Fibroblast of skin of right biceps (primary cell): ENCODE data around the gene VWA7.

Source experiments
- DNase-seq: peaks from one replicate; pipeline ENCODE4 v3.0.0-alpha.2; 2013

The VWA7 gene

DNA sequence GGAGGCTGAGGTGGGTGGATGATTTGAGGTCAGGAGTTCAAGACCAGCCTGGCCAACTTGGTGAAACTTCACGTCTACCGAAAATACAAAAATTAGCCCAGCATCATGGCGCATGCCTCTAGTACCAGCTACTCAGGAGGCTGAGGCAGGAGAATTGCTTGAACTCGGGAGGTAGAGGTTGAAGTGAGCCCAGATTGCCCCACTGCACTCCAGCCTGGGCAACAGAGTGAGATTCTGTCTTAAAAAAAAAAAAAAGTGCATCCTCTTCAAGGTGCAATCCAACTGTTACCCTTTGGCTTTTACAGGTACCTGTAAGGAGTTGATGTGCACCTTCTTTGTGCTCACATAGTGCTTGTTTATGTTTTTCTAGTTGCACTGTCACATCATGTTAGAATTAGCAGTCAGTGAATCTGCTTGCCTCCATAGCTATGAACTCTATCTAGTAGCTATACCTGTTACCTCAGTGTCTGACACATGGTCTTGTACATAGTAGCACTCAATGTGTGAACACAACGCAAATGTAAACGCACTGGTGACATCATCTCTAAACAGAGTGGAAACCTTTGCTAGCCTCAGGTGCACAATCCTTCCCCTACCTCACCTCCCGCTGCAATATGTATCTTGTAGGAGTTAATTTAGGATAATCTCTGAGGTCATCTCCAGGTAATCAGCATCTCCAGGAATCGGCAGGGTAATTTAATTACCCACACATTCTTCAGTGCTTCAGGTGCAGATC, 27.7 kb downstream of the VWA7 start:
- DNase-seq = no peak

DNA sequence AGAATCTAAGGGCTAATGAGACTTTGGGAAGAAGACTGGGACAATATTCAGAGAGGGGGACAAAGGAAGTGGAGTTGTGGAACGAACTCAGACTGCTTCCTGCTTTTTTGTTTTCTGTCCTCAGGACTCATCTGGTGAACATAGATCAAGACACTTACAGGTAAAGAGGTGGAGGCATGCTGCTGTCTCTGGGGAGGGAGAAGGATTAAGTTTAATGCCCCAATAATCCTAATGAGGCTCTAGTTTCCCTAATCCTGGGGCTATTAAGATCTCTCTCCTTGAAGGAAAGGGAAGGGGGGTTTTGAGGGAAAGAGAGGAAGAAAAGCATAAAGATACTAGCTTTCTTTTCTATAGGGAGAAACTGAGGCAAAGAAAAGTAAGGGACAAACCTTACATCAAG, 32.7 kb downstream of the VWA7 start:
- DNase-seq = no peak

DNA sequence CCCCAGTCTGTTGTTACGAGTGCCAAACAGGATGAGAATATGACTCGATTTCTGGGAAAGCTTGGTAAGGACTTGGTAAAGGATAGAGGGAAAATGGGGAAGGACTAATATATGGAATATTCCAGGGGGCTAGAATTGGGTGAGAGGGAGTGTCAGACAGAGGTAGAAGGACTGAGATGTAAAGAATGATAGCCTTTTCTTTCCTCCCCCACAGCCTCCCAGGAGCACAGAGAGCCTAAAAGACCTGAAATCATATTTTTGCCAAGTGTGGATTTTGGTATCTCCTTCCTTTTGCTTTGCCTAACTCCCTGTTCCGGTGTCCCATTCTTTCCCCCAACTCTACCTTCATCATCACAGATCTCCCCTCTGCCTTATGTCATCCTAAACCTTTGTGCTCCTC, 34.2 kb downstream of the VWA7 start:
- DNase-seq = no peak

DNA sequence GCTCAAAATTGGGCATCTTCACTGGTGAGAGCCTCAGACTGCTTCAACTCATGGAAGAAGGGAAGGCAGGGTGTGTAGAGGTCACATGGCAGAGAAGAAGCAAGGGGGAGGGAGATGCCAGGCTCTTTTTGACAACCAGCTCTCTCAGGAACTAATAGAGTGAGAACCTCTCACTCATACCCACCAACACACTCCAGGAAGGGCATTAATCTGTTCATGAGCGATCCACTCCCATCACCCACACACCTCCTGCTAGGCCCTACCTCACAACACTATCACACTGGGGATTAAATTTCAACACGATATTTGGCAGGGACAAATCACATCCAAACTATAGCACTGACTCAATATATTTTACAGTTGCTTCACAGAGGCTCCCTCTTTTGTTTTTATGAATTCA, 35.3 kb downstream of the VWA7 start:
- DNase-seq = no peak

DNA sequence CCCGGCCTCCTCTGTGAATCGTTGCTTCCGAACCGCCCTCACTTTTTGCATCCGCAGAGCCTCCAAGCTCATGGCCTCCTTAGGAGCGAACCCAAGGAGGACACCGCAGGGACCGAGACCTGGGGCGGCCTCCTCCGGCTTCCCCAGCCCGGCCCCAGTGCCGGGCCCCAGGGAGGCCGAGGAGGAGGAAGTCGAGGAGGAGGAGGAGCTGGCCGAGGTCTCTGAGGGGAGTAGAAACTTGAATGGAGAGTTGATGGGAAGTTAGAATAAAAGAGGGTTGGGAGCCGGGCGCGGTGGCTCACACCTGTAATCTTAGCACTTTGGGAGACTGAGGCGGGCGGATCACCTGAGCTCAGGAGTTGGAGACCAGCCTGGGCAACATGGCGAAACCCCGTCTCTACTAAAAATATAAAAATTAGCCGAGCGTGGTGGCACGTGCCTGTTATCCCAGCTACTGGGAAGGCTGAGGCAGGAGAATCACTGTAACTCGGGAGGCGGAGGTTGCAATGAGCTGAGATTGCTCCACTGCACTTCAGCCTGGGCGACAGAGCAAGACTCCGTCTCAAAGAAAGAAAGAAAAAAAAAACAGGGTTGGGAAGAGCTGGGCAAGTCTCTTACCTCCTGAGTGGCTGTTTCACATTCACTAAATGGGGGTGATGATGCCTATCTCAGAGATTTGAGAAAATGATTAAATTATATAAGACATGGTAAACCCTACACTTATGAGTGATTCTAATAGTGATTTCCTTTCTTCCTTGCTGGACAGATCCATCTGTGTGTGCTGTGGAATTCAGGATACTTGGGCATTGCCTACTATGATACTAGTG, 36.5 kb downstream of the VWA7 start:
- DNase-seq = no peak

DNA sequence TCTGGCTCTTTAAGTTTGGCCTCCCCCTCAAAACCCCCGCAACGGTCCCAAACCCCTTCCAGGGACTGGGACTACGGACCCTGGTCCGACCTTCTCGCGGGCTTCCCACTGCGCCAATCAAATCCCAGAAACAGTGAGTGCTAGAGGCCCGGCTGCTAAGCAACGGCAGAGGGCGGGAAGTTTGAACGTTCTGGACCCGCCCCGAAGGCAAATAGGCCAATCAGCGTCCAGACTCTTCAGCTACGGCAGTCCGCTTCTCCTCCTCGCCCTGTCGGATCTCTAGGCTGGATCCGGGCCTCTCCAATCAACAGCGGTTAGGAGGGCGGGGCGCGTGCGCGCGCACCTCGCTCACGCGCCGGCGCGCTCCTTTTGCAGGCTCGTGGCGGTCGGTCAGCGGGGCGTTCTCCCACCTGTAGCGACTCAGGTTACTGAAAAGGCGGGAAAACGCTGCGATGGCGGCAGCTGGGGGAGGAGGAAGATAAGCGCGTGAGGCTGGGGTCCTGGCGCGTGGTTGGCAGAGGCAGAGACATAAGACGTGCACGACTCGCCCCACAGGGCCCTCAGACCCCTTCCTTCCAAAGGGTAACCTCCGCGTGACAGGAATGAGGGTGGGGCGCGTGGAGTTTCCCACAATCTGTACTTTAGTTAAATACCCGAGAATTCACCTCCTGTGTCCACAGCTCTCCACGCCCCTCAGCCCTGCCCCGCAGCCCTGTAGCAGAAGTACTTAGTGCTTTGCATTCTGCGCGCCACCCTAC, 37.3 kb downstream of the VWA7 start, which contains the start of gene MSH5:
Gene MSH5, plus strand, starts transcription at position 367 of the 758 bp plus-strand sequence. CDS start 462 bp downstream, outside the sequence.
- DNase-seq = peak; percentile 100

DNA sequence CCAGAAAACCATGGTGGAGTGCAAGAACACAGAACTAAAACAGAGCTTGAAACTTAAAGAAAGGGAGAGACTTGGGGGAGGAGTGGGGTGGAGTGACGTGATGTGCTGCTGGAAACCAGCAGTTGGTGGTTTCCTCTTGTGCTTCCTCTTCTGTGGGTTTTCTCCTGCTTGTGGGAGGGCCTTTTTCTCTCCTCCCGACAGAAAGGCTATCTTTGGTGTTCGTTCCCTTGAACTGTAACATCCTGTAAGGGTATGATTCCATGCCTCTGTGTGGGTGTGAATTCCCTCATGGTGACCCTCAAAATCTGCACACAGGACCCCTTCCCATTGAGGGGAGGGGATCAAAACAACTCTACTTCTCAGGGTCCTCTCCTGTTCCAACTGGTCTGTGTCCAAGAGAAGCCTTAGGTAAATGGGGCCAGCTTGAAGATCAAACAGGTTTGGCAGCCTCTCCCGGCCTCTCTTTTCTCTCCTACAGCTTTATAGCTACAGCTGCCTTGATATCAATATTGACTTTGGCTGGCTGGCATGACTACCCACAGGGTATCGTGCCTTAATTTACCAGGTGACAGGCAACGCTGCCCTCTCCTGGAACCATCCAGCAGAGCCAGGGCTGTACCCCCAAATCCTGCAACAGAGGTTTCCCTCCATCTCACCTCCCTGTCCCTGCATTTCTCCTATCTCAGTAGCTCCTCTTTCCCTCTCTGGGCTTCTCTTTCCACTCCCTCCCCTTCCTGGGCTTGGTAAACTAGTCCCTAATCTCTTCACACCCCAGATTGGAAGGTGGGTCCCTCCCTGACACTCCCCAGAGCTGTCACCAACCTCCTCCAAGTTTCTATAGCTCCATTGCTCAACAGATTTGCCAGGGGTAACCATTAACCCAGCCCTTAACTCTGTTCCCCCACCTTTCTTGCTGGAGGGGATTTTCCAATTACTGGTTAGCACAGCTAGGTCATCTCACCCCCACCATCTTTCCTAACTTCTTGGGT, 38.8 kb downstream of the VWA7 start:
- peak; percentile 86 for DNase-seq

DNA sequence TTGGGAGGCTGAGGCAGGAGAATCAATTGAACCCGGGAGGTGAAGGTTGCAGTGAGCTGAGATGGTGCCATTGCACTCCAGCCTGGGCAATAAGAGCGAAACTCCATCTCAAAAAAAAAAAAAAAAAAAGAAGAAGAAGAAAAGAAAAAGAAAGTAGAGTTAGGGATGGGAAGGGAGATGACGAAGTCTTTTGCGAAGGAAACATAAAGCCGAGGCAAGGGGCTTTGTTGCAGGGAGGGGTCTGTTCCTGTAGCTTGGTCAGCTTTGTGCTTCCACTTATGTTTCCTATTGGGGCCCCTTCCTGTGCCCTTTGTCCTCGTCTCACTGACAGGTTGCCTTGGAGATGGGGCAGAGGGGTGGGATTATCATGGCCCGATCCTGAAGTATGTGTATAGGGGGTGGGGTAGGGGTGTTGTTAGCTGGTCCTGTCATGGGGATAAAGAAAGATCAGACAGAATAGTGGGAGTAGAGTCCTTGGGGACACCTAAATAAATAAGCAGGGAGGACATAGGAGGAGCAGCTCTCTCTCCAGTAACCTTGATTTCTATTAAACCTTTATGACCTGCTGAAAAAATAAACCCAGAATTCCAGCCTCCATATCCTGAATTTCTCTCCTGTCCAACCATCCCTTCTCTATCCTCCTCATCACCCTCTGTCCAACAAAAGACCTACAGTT, 39.7 kb downstream of the VWA7 start:
- no peak for DNase-seq

DNA sequence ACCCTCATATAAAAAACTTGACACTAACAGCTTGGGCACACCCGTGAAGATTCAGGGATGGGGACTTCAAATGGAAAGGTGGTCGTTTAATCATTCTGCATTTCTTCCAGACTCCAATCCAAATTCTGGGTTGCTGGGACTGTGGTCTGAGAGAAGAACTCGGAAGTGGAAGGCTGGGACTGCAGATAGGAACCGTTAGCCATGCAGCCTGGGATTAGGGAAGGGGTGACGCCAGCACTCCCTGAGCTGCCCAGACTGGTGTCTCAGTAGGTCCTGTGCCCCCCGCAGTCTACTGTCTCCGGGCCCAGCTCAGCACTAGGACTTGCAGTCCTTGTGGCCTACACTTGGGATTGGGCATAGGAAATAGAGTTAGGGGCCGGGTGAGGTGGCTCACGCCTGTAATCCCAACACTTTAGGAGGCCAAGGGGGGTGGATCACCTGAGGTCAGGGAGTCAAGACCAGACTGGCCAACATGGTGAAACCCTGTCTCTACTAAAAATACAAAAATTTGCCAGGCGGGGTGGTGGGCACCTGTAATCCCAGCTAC, 40.3 kb downstream of the VWA7 start:
- no peak for DNase-seq

DNA sequence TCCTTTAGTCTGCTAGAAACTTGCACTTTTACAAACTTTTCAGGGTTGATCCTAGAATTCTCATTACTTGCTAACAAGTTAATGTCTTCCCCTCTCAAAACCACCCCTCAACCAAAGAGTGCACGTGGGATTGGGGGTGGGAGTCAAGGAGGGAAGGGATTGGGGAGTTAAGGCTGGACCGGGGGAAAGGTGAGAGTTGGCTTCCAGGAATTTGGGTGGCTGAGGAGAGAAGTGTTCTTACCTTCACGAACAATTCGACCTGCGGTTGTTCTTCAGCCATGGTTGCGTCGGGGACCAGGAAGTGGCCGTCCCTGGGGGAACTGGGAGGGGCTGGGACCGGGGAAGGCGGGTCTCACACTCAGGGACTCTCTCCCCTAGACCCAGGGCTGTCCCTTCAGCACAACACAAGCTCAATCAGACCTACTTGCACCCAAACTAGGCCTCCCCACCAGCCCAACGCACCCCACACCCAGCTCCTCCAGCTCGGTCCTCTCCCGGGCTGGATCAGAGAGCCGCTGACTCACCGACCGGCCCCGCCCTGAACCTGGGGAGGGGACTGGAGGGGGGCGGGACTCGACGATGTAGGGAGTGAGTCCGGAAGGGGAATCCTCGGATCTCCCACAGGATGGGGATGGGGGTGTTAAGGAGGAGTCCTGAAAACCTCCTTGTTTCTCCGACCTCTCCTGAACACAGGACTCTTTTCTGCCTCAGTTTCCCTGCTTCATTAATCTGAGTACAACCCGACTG, 40.9 kb downstream of the VWA7 start, which contains the start of gene CLIC1:
Gene CLIC1, minus strand, starts transcription at position 510 of the 747 bp plus-strand sequence. Its CDS starts 230 bp downstream, at position 280.
- DNase-seq = peak; percentile 90

DNA sequence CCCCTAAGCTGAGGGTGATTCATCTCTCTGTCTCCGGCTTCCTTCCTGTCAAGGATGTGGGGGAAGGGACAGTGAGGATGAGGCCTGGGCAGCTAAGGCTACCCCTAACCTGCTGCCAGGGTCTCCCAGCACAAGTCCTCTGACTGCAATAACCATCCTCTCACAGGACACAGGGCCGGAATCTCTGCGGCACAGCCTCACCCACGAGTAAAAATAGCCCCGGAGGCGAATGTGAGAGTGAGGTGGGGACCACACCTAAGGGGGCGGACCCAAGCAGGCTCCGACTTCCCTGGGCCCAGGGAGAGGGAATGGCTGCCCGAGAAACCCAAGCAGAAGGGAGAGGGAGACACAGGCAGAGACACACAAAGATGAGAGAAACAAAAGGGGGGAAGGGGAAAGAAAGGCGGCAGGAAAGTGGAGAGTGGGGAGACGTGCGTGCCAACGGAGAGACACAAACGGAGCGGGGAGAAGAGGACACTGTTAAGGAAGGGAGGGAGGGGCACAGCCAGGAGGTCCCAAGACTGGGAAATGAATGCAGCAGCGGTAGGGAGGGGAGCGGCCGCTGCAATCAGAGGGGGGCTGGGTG, 42.2 kb downstream of the VWA7 start:
- DNase-seq = peak; percentile 88

DNA sequence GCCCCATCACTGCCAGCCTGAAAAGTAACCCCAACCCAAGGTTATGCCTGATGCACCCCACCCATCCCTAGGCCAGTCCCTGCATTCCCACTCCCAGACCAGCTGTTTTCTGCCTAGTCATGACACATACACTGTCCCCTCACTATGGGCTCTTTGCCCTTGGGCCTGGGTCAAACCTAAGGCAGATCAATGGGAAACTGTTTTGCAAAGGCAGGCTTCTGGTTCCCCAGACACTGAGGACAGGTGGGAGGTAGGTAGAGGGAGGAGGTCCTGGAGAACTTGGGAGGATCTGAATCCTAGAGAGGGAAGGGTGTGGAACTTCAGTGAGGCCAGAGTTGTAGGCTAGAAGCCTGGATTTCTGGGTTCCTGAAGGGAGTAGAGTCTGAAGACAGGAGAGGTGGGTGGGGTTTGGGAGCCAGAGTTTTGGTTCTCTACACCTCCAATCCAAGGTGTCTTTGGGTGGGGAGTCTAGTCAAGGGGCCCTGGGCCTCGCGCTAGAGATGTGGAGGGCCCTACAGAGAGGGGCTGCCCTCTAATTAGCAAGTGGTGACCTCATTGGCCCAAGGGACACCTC, 42.8 kb downstream of the VWA7 start:
- DNase-seq = no peak

DNA sequence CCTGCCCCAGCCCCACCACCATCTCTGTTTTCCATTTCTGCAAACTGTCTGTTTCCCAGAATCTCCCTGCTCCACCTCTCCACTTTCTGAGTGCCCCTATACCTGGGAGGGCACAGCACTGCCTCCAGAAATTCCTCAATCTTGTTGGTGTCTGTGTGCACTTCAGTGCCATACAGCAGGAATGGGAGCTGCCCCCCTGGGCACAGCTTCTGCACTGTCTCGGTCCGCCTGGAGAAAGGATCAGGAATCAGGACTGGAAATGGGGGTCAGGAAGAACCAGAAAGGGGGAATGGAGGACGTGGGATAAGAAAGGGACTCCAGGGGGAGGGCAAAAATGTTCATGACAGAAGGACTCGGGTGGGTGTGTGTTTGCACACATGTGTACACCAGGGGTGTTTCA, 43.4 kb downstream of the VWA7 start:
- DNase-seq = no peak

DNA sequence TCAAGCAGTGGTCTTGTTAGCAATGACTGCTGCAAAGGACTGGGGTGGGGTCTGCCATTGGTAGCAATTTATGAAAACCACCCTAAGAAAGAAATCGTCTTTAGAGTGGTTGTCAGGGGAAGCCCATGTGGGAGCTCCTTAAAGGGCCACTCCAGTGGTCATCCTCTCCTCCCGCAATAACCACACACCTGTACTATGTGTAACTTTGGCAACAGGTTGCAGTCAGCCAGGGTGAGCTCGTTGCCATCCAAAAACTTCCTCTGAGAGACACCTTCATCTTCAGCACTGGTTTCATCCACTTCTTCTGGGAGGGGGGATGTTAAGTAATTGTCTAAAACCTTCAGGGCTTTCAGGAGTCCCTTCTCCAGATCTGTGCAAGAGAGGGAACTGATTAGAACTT, 45.1 kb downstream of the VWA7 start:
- DNase-seq = no peak

DNA sequence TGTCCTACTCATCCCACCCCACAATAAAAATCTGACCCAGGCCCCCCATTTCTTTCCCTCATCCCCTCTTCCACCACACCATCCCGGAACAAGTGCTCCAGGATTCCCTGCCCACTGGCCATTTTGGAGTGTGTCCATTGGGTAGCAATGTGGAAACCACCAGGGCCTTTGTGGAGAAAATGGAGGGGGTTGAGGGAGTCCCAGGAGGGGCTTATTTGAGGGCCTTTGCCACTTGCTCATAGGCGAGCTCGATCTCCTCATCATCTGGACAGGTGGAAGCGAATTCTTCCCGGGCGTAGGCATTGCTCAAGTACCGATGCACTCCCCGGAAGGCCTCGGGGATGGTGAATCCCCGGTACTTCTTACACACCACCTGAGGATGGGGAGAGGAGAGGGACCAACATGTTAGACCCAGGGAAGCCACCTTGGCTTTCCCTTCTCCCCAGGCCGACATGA, 46.5 kb downstream of the VWA7 start:
- DNase-seq = no peak

DNA sequence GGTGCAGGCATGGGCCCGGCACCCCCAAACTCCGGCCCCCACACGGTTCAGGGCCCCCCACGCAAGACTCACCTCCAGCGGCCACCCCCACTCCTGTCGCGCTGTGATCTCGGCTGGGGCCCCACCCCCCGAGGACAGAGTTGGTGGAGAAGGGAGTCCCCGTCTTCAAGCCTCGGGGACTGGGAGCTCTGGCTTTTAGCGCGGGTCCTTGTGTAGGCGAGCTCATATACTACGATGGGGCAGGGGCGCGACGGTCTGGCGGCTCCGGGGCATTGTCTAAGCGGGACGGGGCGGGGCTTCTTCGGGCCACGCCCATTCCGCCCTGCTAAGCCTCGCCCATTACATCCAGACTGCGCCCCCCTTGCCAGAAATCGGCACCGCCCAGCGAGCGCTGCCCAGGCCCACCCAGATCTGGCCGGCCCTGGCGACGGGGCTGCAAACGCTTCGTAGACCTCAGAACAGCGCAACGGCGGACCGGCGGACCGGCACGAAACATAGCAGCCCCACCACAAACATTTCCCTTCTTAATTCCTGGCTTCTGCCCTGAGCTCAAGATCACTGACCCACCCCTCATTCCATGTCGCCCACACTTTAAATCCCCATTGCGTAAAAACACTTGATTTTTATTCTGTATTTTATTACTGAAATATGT, 47.0 kb downstream of the VWA7 start:
- peak; percentile 90 for DNase-seq

DNA sequence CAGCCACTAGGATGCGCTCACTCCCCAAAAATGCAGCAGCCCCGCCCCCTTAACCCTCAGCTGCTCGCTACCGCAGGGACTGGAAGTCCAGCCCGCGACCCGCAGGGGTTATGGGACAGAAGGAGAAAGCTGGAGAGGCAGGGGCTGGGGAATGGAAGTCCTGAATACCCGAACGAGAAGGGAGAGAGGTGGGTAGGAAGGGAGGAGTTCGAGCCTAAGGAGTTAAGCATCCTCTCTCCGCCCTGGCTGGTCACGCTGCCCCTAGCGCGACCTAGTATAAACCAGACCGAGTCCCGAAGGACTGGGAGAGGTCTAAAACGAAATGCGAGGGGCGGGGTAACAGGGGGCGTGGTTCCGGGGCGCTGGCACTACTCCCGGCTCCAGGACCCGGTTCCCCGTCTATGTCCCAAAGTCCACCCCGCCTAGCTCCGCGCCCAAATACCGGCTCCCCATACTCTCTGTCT, 47.6 kb downstream of the VWA7 start:
- peak; percentile 82 for DNase-seq

DNA sequence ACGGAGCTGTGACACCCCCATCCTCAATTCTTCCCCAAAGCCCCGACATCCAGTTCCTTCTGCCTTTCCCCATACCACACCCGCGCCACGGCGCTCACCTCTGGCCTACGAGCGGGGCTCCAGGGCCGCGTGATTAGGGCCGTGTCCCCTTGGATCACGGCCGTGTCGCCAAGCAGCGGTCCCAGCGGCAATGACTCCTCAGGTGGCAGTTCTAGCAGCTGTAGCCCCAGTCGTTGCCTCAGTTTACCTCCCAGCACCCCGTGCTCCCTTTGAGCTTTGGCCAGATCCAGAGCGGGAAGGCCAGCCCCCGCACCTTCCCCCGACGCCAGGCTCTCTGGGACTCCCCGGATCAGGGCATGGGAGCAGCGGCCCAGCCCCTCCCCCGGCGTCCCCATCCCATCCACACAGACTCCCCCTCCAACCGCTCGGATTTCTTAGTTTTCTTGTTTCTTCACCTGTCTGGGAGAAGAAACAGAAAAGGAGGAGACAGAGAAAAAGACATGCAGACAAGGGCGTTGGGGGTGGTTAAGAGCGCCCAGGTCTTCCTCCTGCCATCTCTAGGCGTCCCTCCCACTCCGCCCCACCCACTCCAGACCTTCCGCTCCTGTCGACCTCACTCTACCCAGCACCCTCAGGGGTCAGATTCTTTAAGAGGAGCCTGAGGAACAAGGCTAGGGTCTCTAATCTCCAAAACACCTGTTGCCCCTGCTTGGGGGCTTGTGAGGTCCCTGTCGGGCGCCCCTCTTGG, 48.2 kb downstream of the VWA7 start, which contains the start of gene DDAH2:
Gene DDAH2, minus strand, starts transcription at position 533 of the 748 bp plus-strand sequence. Its CDS starts 138 bp downstream, at position 395.
- DNase-seq = no peak
